Lower leg skin (tissue), 3 donors: Measurements from ENCODE around the gene CDC7.

Experiments used
- POLR2A ChIP-seq, 2 donors: fragments of 450-650 bp; IDR thresholded peaks; one replicate each; pipeline ENCODE4 v1.6.1; 2016 to 2017; ENCODE audit warnings: antibody characterized with exemption in 2 of 2, mild to moderate bottlenecking in 1 of 2, moderate library complexity in 1 of 2
- TF ChIP-seq, protein P1 (sequence below), 3 donors: fragments of 450-650 bp; IDR thresholded peaks; one replicate each; pipeline ENCODE4 v1.5.1; 2016; ENCODE audit warnings: antibody characterized with exemption in 3 of 3, mild to moderate bottlenecking in 3 of 3, moderate library complexity in 2 of 3

- no peak for TF ChIP-seq POLR2A (IDR thresholded peaks at IDR 0.05)
- TF ChIP-seq, protein P1, sequence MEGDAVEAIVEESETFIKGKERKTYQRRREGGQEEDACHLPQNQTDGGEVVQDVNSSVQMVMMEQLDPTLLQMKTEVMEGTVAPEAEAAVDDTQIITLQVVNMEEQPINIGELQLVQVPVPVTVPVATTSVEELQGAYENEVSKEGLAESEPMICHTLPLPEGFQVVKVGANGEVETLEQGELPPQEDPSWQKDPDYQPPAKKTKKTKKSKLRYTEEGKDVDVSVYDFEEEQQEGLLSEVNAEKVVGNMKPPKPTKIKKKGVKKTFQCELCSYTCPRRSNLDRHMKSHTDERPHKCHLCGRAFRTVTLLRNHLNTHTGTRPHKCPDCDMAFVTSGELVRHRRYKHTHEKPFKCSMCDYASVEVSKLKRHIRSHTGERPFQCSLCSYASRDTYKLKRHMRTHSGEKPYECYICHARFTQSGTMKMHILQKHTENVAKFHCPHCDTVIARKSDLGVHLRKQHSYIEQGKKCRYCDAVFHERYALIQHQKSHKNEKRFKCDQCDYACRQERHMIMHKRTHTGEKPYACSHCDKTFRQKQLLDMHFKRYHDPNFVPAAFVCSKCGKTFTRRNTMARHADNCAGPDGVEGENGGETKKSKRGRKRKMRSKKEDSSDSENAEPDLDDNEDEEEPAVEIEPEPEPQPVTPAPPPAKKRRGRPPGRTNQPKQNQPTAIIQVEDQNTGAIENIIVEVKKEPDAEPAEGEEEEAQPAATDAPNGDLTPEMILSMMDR (IDR thresholded peaks at IDR 0.05): no peak
Observed at GRCh38 chr1:91572044-91572443, 71.4 kb downstream of the CDC7 start.
